ENCODE data around the gene GRK5.

The GRK5 gene

GRCh38 chr10:119279441-119279840, 72.1 kb downstream of the GRK5 start:
- DNase-seq: no peak

GRCh38 chr10:119281581-119282071, 74.3 kb downstream of the GRK5 start:
- peak; percentile 70 for DNase-seq

GRCh38 chr10:119282446-119282845, 75.1 kb downstream of the GRK5 start:
- no peak for DNase-seq

GRCh38 chr10:119283387-119283786, 76.0 kb downstream of the GRK5 start:
- DNase-seq: no peak

- no peak for DNase-seq
Observed at GRCh38 chr10:119283818-119284217, 76.4 kb downstream of the GRK5 start.

- no peak for DNase-seq
Observed at GRCh38 chr10:119284679-119285096, 77.3 kb downstream of the GRK5 start.

GRCh38 chr10:119285495-119286267, 78.3 kb downstream of the GRK5 start:
- no peak for DNase-seq

- DNase-seq: no peak
Observed at GRCh38 chr10:119286516-119286915, 79.1 kb downstream of the GRK5 start.

- DNase-seq: no peak
Observed at GRCh38 chr10:119286983-119287633, 79.7 kb downstream of the GRK5 start.

GRCh38 chr10:119288574-119289001, 81.2 kb downstream of the GRK5 start:
- no peak for DNase-seq

- DNase-seq: no peak
Observed at GRCh38 chr10:119289227-119289920, 82.0 kb downstream of the GRK5 start.

GRCh38 chr10:119290301-119291048, 83.1 kb downstream of the GRK5 start:
- DNase-seq: no peak

GRCh38 chr10:119291223-119291900, 84.0 kb downstream of the GRK5 start:
- no peak for DNase-seq

GRCh38 chr10:119292968-119293760, 85.8 kb downstream of the GRK5 start:
- DNase-seq: no peak

GRCh38 chr10:119296703-119297102, 89.3 kb downstream of the GRK5 start:
- DNase-seq: no peak

GRCh38 chr10:119297207-119297968, 90.0 kb downstream of the GRK5 start:
- DNase-seq: no peak

- no peak for DNase-seq
Observed at GRCh38 chr10:119298810-119299209, 91.4 kb downstream of the GRK5 start.

- DNase-seq: no peak
Observed at GRCh38 chr10:119299531-119299930, 92.2 kb downstream of the GRK5 start.

GRCh38 chr10:119301397-119301796, 94.0 kb downstream of the GRK5 start:
- no peak for DNase-seq

GRCh38 chr10:119302172-119302571, 94.8 kb downstream of the GRK5 start:
- no peak for DNase-seq
